Panc1 (cell line): ENCODE data around the gene DOCK4. TPM values are rescaled to one million over a fixed set of nuclear protein-coding genes. Genes with fewer than 3 reads are reported as not detected.

ENCODE experiments used
- ATAC-seq: fragments of 200-7000 bp; cut with Tn5 transposase; 2 replicates; pipeline ENCODE4 v1.9.1; 2020; ENCODE audit warnings: mild to moderate bottlenecking, moderate library complexity
- BruUV-seq: library from RNA; stranded (reverse); fragments of 400-500 nt; replicated peaks from 2 replicates; lab custom pipeline; 2021; lab: Mats Ljungman, UMichigan
- CTCF ChIA-PET: fragments of 300-600 bp; sonication (Branson Sonifier 250); formaldehyde crosslinking; loops from one replicate; lab custom pipeline; 2022; ENCODE audit warnings: antibody characterized with exemption; lab: Charles Lee
- POLR2A ChIA-PET: fragments of 300-600 bp; sonication (Branson Sonifier 250); formaldehyde crosslinking; loops from one replicate; lab custom pipeline; 2022; ENCODE audit warnings: antibody characterized with exemption; lab: Charles Lee
- DNase-seq: peaks from one replicate; pipeline ENCODE4 v3.0.0-alpha.2; 2010; ENCODE audit warnings: low read depth, low spot score
- H3K27ac ChIP-seq: 2 replicates; pipeline ENCODE4 v1.5.1; 2011; ENCODE audit warnings: mild to moderate bottlenecking, low read length, inconsistent platforms
- H3K27me3 ChIP-seq: fragments of 200-500 bp; sonication (Bioruptor generic); 2 replicates; pipeline ENCODE4 v1.6.0; 2014; ENCODE audit warnings: low read length, inconsistent platforms; ENCODE audit not compliant: control insufficient read depth, insufficient read depth
- H3K36me3 ChIP-seq: fragments of 200-500 bp; sonication (Bioruptor generic); 2 replicates; pipeline ENCODE4 v1.5.1; 2014; ENCODE audit warnings: inconsistent platforms, mild to moderate bottlenecking, low read length, moderate library complexity; ENCODE audit not compliant: control insufficient read depth, insufficient read depth
- H3K4me1 ChIP-seq: 2 replicates; pipeline ENCODE4 v1.5.1; 2011; ENCODE audit warnings: inconsistent platforms, mild to moderate bottlenecking, low read length, moderate library complexity; ENCODE audit not compliant: control insufficient read depth, insufficient read depth
- H3K4me3 ChIP-seq, 2 experiments: 2 replicates each; pipeline ENCODE4 v1.5.1; 2011 to 2012; ENCODE audit warnings: low read depth in 2 of 2, low read length in 2 of 2, mild to moderate bottlenecking in 2 of 2, inconsistent platforms in 1 of 2, moderate library complexity in 1 of 2
- H3K9me3 ChIP-seq: fragments of 200-500 bp; sonication (Bioruptor generic); 2 replicates; pipeline ENCODE4 v1.5.1; 2014; ENCODE audit warnings: low read depth, mild to moderate bottlenecking, inconsistent platforms, low read length, moderate library complexity; ENCODE audit not compliant: control insufficient read depth, insufficient read depth
- POLR2AphosphoS5 ChIP-seq: IDR thresholded peaks from 2 replicates; pipeline ENCODE4 v1.6.1; 2012; ENCODE audit warnings: mild to moderate bottlenecking, low read depth, low read length, moderate library complexity
- SIN3A ChIP-seq: IDR thresholded peaks from 2 replicates; pipeline ENCODE4 v1.6.1; 2012; ENCODE audit warnings: low read depth, mild to moderate bottlenecking, low read length, moderate library complexity, borderline replicate concordance; ENCODE audit not compliant: insufficient read depth
- TCF7L2 ChIP-seq: IDR thresholded peaks from 2 replicates; pipeline ENCODE4 v1.6.1; 2011; ENCODE audit warnings: mild to moderate bottlenecking, low read depth, low read length, inconsistent platforms
- in situ Hi-C: cut with HindIII; loops from 2 replicates; pipeline ENCODE4 v1.10.0; 2016; ENCODE audit warnings: low sequenced_read_pairs, low pct_unique_long_range_greater_than_20kb
- intact Hi-C: fragments of 100-400 bp; cut with micrococcal nuclease; formaldehyde crosslinking; loops from one replicate; pipeline ENCODE4 v1.10.0; 2022; ENCODE audit not compliant: unreplicated experiment
- total RNA-seq: library from RNA; stranded (reverse); gene quantifications from one replicate; pipeline ENCODE4 v1.2.1, GENCODE V29; 2021; ENCODE audit not compliant: unreplicated experiment
- TF ChIP-seq, protein P1 (sequence below): fragments of 450-650 bp; IDR thresholded peaks from 2 replicates; pipeline ENCODE4 v1.5.1; 2017; ENCODE audit warnings: mild to moderate bottlenecking
- TF ChIP-seq, protein P2 (sequence below), 2 experiments: IDR thresholded peaks; 2 replicates each; pipeline ENCODE4 v1.6.1; 2011 to 2012; ENCODE audit warnings: low read depth in 2 of 2, control low read depth in 1 of 2, low read length in 1 of 2, mild to moderate bottlenecking in 1 of 2, moderate library complexity in 1 of 2; ENCODE audit not compliant: insufficient read depth in 1 of 2

DOCK4 gene
- total RNA-seq, 1 experiment from 2014 or later: 10.8 TPM

DNA sequence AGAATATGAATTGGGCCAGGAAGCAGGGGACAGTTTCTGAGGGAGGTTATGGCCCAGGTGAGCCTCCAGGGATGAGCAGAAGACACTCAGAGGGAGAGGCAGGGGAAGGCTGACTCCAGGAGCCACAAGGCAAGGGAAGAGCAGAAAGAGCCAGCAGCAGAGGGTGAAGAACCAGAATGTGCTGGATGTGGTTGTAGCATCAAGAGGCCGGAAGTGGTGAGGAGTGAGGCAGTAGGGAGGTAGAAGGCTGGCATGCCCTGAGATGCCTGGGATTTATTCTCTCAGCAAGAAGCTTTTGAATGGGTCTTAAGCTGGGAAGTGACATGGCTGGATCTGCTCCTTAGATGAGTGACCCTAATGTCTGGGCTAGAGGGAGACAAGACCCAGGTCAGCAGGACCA lies 311.7 kb downstream of the DOCK4 start:
- no peak overlapping the region for H3K27ac ChIP-seq
- H3K27me3 ChIP-seq: no peaks in the 10 kb centered on the region
- no peaks in the 10 kb centered on the region for H3K4me1 ChIP-seq
- H3K9me3 ChIP-seq: no peaks in the 10 kb centered on the region
- ATAC-seq (no peak), DNase-seq (no peak)
- CTCF ChIA-PET: no interaction called here
- intact Hi-C loops (no loop called here), in situ Hi-C loops (no loop called here)
- no TSS peak for BruUV-seq
- H3K4me3 ChIP-seq: no peak overlapping the region
- no peaks in the 10 kb centered on the region for H3K36me3 ChIP-seq
- TF ChIP-seq, protein P1, sequence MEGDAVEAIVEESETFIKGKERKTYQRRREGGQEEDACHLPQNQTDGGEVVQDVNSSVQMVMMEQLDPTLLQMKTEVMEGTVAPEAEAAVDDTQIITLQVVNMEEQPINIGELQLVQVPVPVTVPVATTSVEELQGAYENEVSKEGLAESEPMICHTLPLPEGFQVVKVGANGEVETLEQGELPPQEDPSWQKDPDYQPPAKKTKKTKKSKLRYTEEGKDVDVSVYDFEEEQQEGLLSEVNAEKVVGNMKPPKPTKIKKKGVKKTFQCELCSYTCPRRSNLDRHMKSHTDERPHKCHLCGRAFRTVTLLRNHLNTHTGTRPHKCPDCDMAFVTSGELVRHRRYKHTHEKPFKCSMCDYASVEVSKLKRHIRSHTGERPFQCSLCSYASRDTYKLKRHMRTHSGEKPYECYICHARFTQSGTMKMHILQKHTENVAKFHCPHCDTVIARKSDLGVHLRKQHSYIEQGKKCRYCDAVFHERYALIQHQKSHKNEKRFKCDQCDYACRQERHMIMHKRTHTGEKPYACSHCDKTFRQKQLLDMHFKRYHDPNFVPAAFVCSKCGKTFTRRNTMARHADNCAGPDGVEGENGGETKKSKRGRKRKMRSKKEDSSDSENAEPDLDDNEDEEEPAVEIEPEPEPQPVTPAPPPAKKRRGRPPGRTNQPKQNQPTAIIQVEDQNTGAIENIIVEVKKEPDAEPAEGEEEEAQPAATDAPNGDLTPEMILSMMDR: no peak
- no peak for TF ChIP-seq SIN3A
- TF ChIP-seq, protein P2, sequence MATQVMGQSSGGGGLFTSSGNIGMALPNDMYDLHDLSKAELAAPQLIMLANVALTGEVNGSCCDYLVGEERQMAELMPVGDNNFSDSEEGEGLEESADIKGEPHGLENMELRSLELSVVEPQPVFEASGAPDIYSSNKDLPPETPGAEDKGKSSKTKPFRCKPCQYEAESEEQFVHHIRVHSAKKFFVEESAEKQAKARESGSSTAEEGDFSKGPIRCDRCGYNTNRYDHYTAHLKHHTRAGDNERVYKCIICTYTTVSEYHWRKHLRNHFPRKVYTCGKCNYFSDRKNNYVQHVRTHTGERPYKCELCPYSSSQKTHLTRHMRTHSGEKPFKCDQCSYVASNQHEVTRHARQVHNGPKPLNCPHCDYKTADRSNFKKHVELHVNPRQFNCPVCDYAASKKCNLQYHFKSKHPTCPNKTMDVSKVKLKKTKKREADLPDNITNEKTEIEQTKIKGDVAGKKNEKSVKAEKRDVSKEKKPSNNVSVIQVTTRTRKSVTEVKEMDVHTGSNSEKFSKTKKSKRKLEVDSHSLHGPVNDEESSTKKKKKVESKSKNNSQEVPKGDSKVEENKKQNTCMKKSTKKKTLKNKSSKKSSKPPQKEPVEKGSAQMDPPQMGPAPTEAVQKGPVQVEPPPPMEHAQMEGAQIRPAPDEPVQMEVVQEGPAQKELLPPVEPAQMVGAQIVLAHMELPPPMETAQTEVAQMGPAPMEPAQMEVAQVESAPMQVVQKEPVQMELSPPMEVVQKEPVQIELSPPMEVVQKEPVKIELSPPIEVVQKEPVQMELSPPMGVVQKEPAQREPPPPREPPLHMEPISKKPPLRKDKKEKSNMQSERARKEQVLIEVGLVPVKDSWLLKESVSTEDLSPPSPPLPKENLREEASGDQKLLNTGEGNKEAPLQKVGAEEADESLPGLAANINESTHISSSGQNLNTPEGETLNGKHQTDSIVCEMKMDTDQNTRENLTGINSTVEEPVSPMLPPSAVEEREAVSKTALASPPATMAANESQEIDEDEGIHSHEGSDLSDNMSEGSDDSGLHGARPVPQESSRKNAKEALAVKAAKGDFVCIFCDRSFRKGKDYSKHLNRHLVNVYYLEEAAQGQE (IDR thresholded peaks at IDR 0.05; ENCODE audit: insufficient read depth in 1 of 2, low read depth in 2 of 2, low read length in 1 of 2): no peak
- no peak for TF ChIP-seq TCF7L2
- no peak for TF ChIP-seq POLR2AphosphoS5
- POLR2A ChIA-PET: no interaction called here

DNA sequence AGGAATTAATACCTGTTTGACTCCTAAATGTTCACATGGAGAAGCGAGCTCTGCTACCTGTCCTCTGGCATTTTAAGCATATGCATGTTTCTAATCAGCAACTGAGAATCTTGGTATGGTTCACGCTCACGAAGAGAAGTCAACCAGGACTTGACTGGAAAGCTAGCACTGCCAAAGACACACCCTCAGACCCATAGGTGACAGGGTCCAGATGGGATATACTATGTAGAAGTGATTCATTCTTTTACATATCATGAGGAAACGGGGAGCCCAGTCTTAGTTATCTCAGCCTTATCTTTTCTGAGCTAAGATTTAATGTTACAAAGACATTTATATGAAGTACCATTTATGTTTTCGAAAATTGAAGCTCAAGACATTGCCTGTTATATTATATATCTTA lies 313.0 kb downstream of the DOCK4 start:
- in situ Hi-C loops (no loop called here), intact Hi-C loops (no loop called here)
- ChIA-PET POLR2A (no interaction called here), CTCF (no interaction called here)
- no TSS peak for BruUV-seq
- no peaks in the 10 kb centered on the region for H3K27me3 ChIP-seq
- no peaks in the 10 kb centered on the region for H3K9me3 ChIP-seq
- H3K36me3 ChIP-seq: no peaks in the 10 kb centered on the region
- H3K4me3 ChIP-seq: no peak overlapping the region
- TF ChIP-seq POLR2AphosphoS5 (no peak), TCF7L2 (no peak), SIN3A (no peak)
- TF ChIP-seq, protein P1: no peak
- TF ChIP-seq, protein P2 (IDR thresholded peaks at IDR 0.05; ENCODE audit: insufficient read depth in 1 of 2, low read depth in 2 of 2, low read length in 1 of 2): no peak
- DNase-seq (no peak), ATAC-seq (no peak)
- H3K27ac ChIP-seq: no peak overlapping the region
- H3K4me1 ChIP-seq: no peaks in the 10 kb centered on the region
